NCI-H128 (cell line): ENCODE data around the gene ARMC2.

Experiments
- DNase-seq: peaks from one replicate; lab custom pipeline; 2025; ENCODE audit not compliant: unreplicated experiment; lab: John Stamatoyannopoulos, UW

ARMC2 gene

GRCh38 chr6:108982154-108983113, 134.2 kb downstream of the ARMC2 start:
- DNase-seq, result no peak

GRCh38 chr6:108983151-108983550, 134.9 kb downstream of the ARMC2 start:
- DNase-seq, result no peak

- no peak for DNase-seq
These were observed 137.1 kb downstream of the ARMC2 start for GRCh38 chr6:108985301-108985700.

- no peak for DNase-seq
These were observed 138.9 kb downstream of the ARMC2 start for GRCh38 chr6:108987156-108987555.

GRCh38 chr6:108988296-108988695, 140.1 kb downstream of the ARMC2 start:
- no peak for DNase-seq

- DNase-seq, result no peak
These were observed 140.5 kb downstream of the ARMC2 start for GRCh38 chr6:108988765-108989164.

- no peak for DNase-seq
These were observed 141.5 kb downstream of the ARMC2 start for GRCh38 chr6:108989700-108990099.

- DNase-seq, result no peak
These were observed 145.7 kb downstream of the ARMC2 start for GRCh38 chr6:108993876-108994275.

GRCh38 chr6:108995296-108995695, 147.1 kb downstream of the ARMC2 start:
- DNase-seq, result no peak

GRCh38 chr6:108996208-108996607, 148.0 kb downstream of the ARMC2 start:
- no peak for DNase-seq

- DNase-seq, result no peak
These were observed 150.3 kb downstream of the ARMC2 start for GRCh38 chr6:108998485-108998884.

GRCh38 chr6:108999428-108999827, 151.2 kb downstream of the ARMC2 start:
- DNase-seq, result no peak

- no peak for DNase-seq
These were observed 152.1 kb downstream of the ARMC2 start for GRCh38 chr6:109000289-109000688.

- DNase-seq, result no peak
These were observed 153.2 kb downstream of the ARMC2 start for GRCh38 chr6:109001291-109001894.

GRCh38 chr6:109002051-109002697, 154.0 kb downstream of the ARMC2 start:
- no peak for DNase-seq

- DNase-seq, result no peak
These were observed 154.7 kb downstream of the ARMC2 start for GRCh38 chr6:109002882-109003281.

GRCh38 chr6:109006818-109007217, 158.6 kb downstream of the ARMC2 start:
- DNase-seq, result no peak

GRCh38 chr6:109007521-109007920, 159.3 kb downstream of the ARMC2 start:
- DNase-seq, result no peak

- no peak for DNase-seq
These were observed 159.8 kb downstream of the ARMC2 start for GRCh38 chr6:109008054-109008453.

GRCh38 chr6:109008537-109009235, 160.5 kb downstream of the ARMC2 start:
- peak; percentile 8 for DNase-seq
